Esophagus (tissue), 2 donors: Measurements from ENCODE around the gene SNX25. TPM values are rescaled to one million over a fixed set of nuclear protein-coding genes. Genes with fewer than 3 reads are reported as not detected.

ENCODE experiments used
- H3K27ac ChIP-seq, 2 donors: one replicate each; pipeline ENCODE4 v1.5.1; 2013; ENCODE audit warnings: low read depth in 2 of 2, mild to moderate bottlenecking in 2 of 2, inconsistent platforms in 1 of 2, low read length in 1 of 2, moderate library complexity in 1 of 2
- H3K27me3 ChIP-seq, 2 donors: one replicate each; pipeline ENCODE4 v1.6.1; 2013; ENCODE audit warnings: low read length in 2 of 2, control low read depth in 1 of 2, mild to moderate bottlenecking in 1 of 2; ENCODE audit not compliant: insufficient read depth in 2 of 2, control insufficient read depth in 1 of 2
- H3K36me3 ChIP-seq, 2 donors: one replicate each; pipeline ENCODE4 v1.6.1; 2013; ENCODE audit warnings: low read length in 1 of 2; ENCODE audit not compliant: control insufficient read depth in 2 of 2, insufficient read depth in 2 of 2
- H3K4me1 ChIP-seq, 2 donors: one replicate each; pipeline ENCODE4 v1.6.1; 2013; ENCODE audit warnings: low read length in 1 of 2; ENCODE audit not compliant: control insufficient read depth in 2 of 2, insufficient read depth in 2 of 2
- H3K4me3 ChIP-seq, 2 donors: one replicate each; pipeline ENCODE4 v1.5.1; 2013; ENCODE audit warnings: low read length in 2 of 2, mild to moderate bottlenecking in 2 of 2, low read depth in 1 of 2, moderate library complexity in 1 of 2
- H3K9me3 ChIP-seq, 2 donors: one replicate each; pipeline ENCODE4 v1.6.1; 2013; ENCODE audit warnings: mild to moderate bottlenecking in 2 of 2, low read depth in 1 of 2, low read length in 1 of 2, moderate library complexity in 1 of 2; ENCODE audit not compliant: control insufficient read depth in 2 of 2, insufficient read depth in 1 of 2
- WGBS, 2 donors: extraction: QIAGEN DNeasy Blood & Tissue Kit; methylation state at CpG; one replicate each; pipeline ENCODE4 v1.1.7; 2013; 5-methylcytosine and 5-hydroxymethylcytosine counted together
- polyA plus RNA-seq, 2 donors: library from polyadenylated mRNA; stranded (reverse); fragments of 200-250 nt; gene quantifications; one replicate each; pipeline ENCODE4 v1.2.3, GENCODE V29; 2013
- donor health status: healthy with polysubstance abuse.
- donor health status: Bipolar disorder and iron deficiency.

The SNX25 gene
- polyA plus RNA-seq = 1 to 10 TPM; 3.5 to 4.4 TPM

DNA sequence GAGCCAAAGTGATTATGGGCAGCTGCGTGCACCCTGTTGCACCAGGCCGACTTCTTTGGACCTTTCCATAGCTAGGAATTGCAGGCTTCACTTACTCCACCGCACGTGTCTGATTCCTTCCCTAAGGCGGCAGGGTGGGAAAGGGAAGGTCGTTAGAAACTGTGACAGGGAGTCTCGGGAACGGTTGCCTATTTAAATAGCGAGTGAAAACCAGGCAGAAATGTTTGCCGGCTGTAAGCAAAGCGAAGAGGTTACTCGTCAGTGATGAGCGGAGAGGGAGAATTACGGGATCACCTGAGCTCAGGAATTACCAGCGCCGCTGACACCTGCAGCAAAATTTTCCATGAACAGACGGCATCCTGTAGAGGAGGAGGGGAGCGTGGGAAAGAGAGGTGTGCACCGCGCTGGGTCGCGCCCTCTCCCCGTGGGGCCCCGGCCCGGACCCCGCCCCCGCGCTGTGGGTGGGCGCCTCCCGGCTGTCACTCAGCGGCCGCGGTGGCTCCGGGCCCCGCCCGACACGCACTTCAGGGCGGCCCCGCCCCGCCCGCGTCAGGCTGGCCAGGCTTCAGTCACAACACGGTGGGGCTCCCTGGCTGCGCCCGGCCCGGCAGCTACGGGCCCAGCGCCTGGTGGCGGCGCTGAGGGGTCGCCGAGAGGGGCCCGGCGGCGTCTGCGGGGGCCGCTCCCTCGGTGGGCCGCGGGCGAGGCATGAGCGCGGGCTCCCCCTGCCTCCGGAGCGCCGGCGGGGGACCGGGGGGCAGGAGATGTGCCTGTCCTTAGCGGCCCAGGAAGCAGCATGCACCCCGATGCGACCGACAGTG lies at the start of gene SNX25:
Gene SNX25, plus strand, starts transcription at position 568 of the 821 bp plus-strand sequence. Its CDS starts 229 bp downstream, at position 797.
- peak within 1 kb of the TSS; percentile 72 to 88 for H3K27ac ChIP-seq
- WGBS, 2 donors = 1% methylated on average over 28 to 72 of the region's 72 CpGs
- H3K27me3 ChIP-seq = no peaks in the 10 kb centered on the region
- peaks cover 2% of the 10 kb centered on the region in 2 donors for H3K4me1 ChIP-seq
- H3K36me3 ChIP-seq = no peaks in the 10 kb centered on the region
- H3K4me3 ChIP-seq = peak within 1 kb of the TSS; percentile 72 to 74
- H3K9me3 ChIP-seq = no peaks in the 10 kb centered on the region

DNA sequence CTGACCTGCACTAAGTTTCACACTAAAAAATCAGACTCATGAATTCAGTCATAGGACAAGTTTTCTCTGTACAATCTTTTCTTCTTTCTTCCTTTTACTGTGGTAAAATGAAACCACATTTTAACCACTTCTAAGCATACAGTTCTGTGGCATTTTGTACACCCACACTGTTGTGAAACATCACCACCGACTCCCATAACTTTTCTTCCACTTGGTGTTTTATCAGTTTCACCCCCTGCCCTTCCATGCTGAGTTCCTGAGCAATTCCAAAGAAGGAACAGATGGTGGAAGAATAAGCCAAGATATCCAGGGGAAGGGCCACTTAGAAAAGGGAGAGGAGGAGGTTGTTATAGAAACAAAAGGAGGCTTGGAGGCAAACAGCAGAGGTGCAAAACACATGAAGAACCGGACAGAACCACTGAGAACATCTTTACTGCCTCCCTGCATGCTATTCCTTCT lies 43.8 kb upstream of the SNX25 start:
- WGBS, 2 donors = 54 to 66% methylated on average over 2 of the region's 2 CpGs
- Histone ChIP-seq H3K36me3 (no peaks in the 10 kb centered on the region), H3K4me3 (no peak overlapping the region), H3K27ac (no peak overlapping the region), H3K9me3 (no peaks in the 10 kb centered on the region), H3K27me3 (no peaks in the 10 kb centered on the region), H3K4me1 (no peaks in the 10 kb centered on the region)

DNA sequence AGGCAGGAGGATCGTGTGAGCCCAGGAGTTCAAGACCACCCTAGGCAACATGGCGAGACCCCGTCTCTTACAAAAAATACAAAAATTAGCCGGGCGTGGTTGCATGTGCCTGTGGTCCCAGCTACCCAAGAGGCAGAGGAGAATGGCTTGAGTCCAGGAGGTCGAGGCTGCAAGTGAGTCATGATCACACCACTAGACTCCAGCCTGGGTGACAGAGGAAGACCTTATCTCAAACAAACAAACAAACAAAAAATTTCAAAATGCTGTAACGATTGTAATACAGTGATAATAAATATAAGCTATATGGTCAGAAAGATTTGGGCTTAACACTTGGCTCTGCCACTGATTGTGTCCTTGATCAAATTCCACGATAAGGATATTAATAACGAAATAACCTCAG lies 42.2 kb upstream of the SNX25 start:
- Histone ChIP-seq H3K4me1 (no peaks in the 10 kb centered on the region), H3K9me3 (no peaks in the 10 kb centered on the region), H3K27ac (no peak overlapping the region), H3K36me3 (no peaks in the 10 kb centered on the region), H3K27me3 (no peaks in the 10 kb centered on the region), H3K4me3 (no peak overlapping the region)
- WGBS, 2 donors = 86 to 89% methylated on average over 9 of the region's 9 CpGs

DNA sequence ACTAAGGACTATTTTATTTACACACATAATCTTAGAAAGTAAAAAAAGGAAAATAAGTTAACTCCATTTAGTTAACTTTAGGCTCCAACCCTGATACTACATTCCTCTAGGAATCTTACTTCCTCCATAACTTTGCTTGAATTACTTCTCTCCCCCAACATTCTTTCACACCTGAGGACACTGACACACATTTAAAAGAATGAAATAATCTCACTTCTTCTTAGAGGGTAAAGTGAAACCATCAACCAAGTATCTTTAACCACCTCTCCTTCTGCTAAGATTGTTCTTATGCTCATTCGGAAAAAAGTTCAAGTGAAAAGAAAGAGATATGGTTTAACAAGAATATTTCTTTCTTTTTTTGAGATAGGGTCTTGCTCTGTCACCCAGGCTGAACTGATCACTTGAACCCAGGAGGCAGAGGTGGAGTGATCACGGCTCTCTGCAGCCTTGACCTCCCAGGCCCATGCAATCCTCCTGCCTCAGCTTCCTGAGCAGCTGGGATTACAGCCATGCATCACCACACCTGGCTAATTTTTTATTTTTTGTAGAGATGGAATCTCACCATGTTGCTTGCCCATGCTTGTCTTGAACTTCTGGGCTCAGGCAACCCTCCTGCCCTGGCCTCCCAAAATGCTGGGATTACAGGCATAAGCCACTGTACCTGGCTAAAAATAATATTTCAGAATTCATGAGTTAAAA lies 37.9 kb upstream of the SNX25 start:
- Histone ChIP-seq H3K9me3 (no peaks in the 10 kb centered on the region), H3K4me3 (no peak overlapping the region), H3K27ac (no peak overlapping the region), H3K27me3 (no peaks in the 10 kb centered on the region), H3K36me3 (no peaks in the 10 kb centered on the region), H3K4me1 (no peaks in the 10 kb centered on the region)
- 72 to 87% methylated on average over 2 of the region's 2 CpGs for WGBS, 2 donors

- no peaks in the 10 kb centered on the region for H3K9me3 ChIP-seq
- 85 to 93% methylated on average over 3 of the region's 3 CpGs for WGBS, 2 donors
Measured at GRCh38 chr4:185179488-185179887, 29.9 kb upstream of the SNX25 start.

GRCh38 chr4:185182239-185182638 lies 27.2 kb upstream of the SNX25 start:
- Histone ChIP-seq H3K36me3 (no peaks in the 10 kb centered on the region), H3K27ac (no peak overlapping the region), H3K9me3 (no peaks in the 10 kb centered on the region), H3K4me3 (no peak overlapping the region), H3K27me3 (no peaks in the 10 kb centered on the region), H3K4me1 (no peaks in the 10 kb centered on the region)
- 71 to 76% methylated on average over 2 of the region's 2 CpGs for WGBS, 2 donors

More at GRCh38 chr4:185179488-185179887, 29.9 kb upstream of the SNX25 start:
- Histone ChIP-seq H3K27me3 (no peaks in the 10 kb centered on the region), H3K36me3 (no peaks in the 10 kb centered on the region), H3K4me1 (no peaks in the 10 kb centered on the region), H3K4me3 (no peak overlapping the region), H3K27ac (no peak overlapping the region)

GRCh38 chr4:185183622-185184281 lies 25.6 kb upstream of the SNX25 start:
- no peak overlapping the region for H3K4me3 ChIP-seq
- H3K36me3 ChIP-seq = peaks cover 0 to under 1% of the 10 kb centered on the region in 2 donors
- 41 to 42% methylated on average over 6 of the region's 6 CpGs for WGBS, 2 donors
- H3K27me3 ChIP-seq = no peaks in the 10 kb centered on the region
- H3K27ac ChIP-seq = no peak overlapping the region
- H3K4me1 ChIP-seq = no peaks in the 10 kb centered on the region
- H3K9me3 ChIP-seq = no peaks in the 10 kb centered on the region

DNA sequence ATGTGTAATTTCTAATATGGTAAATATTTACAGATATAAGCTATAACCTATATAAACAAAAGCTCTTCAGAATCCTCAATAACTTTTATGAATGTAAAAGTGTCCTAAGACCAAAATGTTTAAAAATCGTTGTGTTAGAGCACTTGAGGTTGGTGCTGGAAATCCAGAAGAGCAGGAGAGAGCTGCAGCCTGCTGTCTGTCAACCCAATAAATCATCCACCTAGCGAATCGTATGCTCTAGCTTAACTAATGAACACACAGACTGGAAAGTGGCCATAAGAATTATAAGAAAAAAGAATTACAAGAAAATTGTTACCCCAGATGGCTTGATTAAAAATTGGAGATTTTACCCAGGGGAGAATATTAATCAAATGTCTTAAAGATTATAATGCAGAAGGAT lies 22.6 kb upstream of the SNX25 start:
- WGBS, 2 donors = 47 to 50% methylated on average over 3 of the region's 3 CpGs
- H3K36me3 ChIP-seq = peaks cover 0 to 6% of the 10 kb centered on the region in 2 donors
- H3K4me1 ChIP-seq = no peaks in the 10 kb centered on the region

DNA sequence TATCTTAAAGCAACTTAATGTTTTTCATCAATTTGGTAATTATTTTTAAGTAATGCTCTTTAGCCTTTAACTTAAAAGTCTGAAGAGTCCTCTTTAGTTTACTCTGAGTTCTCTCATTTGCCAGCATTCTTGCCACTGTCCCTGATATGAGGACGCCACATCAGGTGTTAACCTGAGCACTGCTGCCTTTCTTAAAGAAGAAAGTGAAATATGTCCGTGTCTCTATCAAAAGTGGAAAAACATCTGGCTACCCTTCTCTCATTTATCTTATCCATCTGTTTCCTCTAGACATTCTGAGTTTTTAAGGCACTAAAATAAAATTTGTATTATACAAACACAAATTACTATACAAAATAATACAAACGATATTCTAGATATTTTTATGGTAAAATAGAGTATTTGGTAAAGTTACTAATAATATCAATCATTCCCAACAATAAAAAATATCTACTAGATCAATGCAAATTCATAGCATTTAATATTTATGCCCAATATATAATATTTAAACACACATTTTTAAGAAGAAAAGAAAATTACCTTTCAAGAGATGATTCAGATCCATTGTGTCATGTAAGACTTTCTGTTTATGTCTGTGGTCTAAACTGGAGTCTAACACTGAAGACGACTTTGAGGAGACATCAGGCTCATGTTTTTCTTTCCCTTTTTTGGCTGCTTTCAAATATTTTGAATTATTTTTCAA lies 19.6 kb upstream of the SNX25 start:
- peaks cover 0 to 6% of the 10 kb centered on the region in 2 donors for H3K36me3 ChIP-seq
- H3K27me3 ChIP-seq = no peaks in the 10 kb centered on the region
- H3K9me3 ChIP-seq = no peaks in the 10 kb centered on the region
- 73 to 75% methylated on average over 4 of the region's 4 CpGs for WGBS, 2 donors
- H3K27ac ChIP-seq = no peak overlapping the region
- H3K4me3 ChIP-seq = no peak overlapping the region
- no peaks in the 10 kb centered on the region for H3K4me1 ChIP-seq

More for the DNA sequence above, 22.6 kb upstream of the SNX25 start:
- Histone ChIP-seq H3K27me3 (no peaks in the 10 kb centered on the region), H3K4me3 (no peak overlapping the region), H3K9me3 (no peaks in the 10 kb centered on the region), H3K27ac (no peak overlapping the region)
